ENCODE data around the gene SSR4.
A peak's percentile ranks its signal among the peaks of the same experiment; 100 is the strongest.
"Not testable (repeated sequence)": the region's sequence is repeated elsewhere in the genome, so short reads cannot be mapped to it uniquely, and the experiment has no call there.

The SSR4 gene

GRCh38 chrX:153806999-153807575, 12.6 kb downstream of the SSR4 start:
- no peak for DNase-seq

- no peak for DNase-seq
These were observed 13.5 kb downstream of the SSR4 start for GRCh38 chrX:153807976-153808375.

- DNase-seq = no peak
These were observed 17.8 kb downstream of the SSR4 start for GRCh38 chrX:153812220-153812619.

- no peak for DNase-seq
These were observed 18.7 kb downstream of the SSR4 start for GRCh38 chrX:153813161-153813560.

- DNase-seq = no peak
These were observed 20.3 kb downstream of the SSR4 start for GRCh38 chrX:153814591-153815315.

- DNase-seq = peak; percentile 36
These were observed 22.6 kb downstream of the SSR4 start for GRCh38 chrX:153816831-153817690.

- not testable (repeated sequence) for DNase-seq
These were observed 23.6 kb downstream of the SSR4 start for GRCh38 chrX:153818064-153818463.

- peak; percentile 34 for DNase-seq
These were observed 24.3 kb downstream of the SSR4 start for GRCh38 chrX:153818571-153819383.

- DNase-seq = no peak
These were observed 25.0 kb downstream of the SSR4 start for GRCh38 chrX:153819384-153820040.

GRCh38 chrX:153820601-153821000, 26.1 kb downstream of the SSR4 start:
- no peak for DNase-seq

GRCh38 chrX:153821066-153821465, 26.6 kb downstream of the SSR4 start:
- DNase-seq = no peak

- DNase-seq = no peak
These were observed 29.9 kb downstream of the SSR4 start for GRCh38 chrX:153824348-153824747.

GRCh38 chrX:153825042-153825441, 30.6 kb downstream of the SSR4 start:
- DNase-seq = no peak

GRCh38 chrX:153827016-153827415, 32.5 kb downstream of the SSR4 start:
- no peak for DNase-seq

GRCh38 chrX:153827903-153828302, 33.4 kb downstream of the SSR4 start:
- DNase-seq = no peak

GRCh38 chrX:153828308-153828707, 33.8 kb downstream of the SSR4 start:
- DNase-seq = no peak

GRCh38 chrX:153828723-153829548, 34.5 kb downstream of the SSR4 start:
- peak; percentile 2 for DNase-seq

GRCh38 chrX:153829549-153829798, 35.0 kb downstream of the SSR4 start:
- DNase-seq = no peak

- DNase-seq = peak; percentile 1
These were observed 35.6 kb downstream of the SSR4 start, which contains the start of gene PDZD4 for GRCh38 chrX:153829799-153830639. Gene PDZD4, minus strand, starts transcription at chrX:153830544. Its CDS starts 246 bp downstream, at chrX:153830298.

- DNase-seq = no peak
These were observed 36.4 kb downstream of the SSR4 start for GRCh38 chrX:153830640-153831428.

Data from stimulated activated naive CD4-positive, alpha-beta T cell treated with Interleukin-2 at 50 U/mL for 16 hours (primary cell).